ENCODE results near the gene PINLYP. TPM values are rescaled to one million over a fixed set of nuclear protein-coding genes. Genes with fewer than 3 reads are reported as not detected.

PINLYP gene
- total RNA-seq, 4 donors from 2014 or later, result 1.2 TPM; not detected in 3

DNA sequence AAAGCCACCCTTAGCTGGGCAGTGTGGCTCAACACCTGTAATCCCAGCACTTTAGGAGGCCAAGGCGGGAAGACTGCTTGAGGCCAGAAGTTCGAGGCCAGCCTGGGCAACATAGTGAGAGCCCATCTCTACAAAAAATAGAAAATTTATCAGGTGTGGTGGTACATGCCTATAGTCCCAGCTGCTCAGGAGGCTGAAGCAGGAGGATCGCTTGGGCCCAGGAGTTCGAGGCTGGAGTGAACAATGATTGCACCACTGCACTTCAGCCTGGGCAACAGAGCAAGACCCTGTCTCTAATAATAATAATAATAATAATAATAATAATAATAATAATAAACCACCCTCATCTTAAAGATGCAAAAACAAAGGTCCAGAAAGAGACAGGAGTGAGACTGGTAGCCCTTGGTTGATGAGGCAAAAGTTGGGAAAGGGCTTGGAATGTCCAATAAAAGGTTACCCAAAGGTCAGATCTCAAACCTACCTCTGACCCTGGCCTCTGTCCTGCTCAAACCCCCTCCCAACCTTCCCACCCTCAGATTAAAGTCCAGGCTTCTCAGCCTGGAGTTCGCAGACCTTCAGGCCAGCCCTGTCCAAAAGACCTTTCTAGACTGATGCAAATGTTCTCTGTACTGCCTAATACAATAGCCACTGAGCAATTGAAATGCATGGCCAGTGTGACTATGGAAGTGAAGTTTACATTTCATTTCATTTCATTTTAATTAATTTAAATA lies 33.5 kb upstream of the PINLYP start:
- no peaks in the 10 kb centered on the region for H3K4me1 ChIP-seq
- in situ Hi-C loops (cut with MboI; ENCODE audit: low sequenced_read_pairs in 4 of 4) (loop anchor here in 1 of 4 donors (25.0 kb wide), 1 partner anchor 120 kb away; the partner anchor contains the start of gene PLAUR), intact Hi-C loops (cut with DNase I; ENCODE audit: low total_unique reads) (no loop called here)
- H3K9me3 ChIP-seq, result no peaks in the 10 kb centered on the region
- no peak overlapping the region for H3K4me3 ChIP-seq
- ATAC-seq (no peak), DNase-seq (no peak)
- no peak overlapping the region for H3K27ac ChIP-seq
- H3K36me3 ChIP-seq, result peaks cover 7 to 59% of the 10 kb centered on the region in 2 donors
- no peaks in the 10 kb centered on the region for H3K27me3 ChIP-seq
- TF ChIP-seq POLR2A (IDR thresholded peaks at IDR 0.05), result no peak
- TF ChIP-seq, protein P1, sequence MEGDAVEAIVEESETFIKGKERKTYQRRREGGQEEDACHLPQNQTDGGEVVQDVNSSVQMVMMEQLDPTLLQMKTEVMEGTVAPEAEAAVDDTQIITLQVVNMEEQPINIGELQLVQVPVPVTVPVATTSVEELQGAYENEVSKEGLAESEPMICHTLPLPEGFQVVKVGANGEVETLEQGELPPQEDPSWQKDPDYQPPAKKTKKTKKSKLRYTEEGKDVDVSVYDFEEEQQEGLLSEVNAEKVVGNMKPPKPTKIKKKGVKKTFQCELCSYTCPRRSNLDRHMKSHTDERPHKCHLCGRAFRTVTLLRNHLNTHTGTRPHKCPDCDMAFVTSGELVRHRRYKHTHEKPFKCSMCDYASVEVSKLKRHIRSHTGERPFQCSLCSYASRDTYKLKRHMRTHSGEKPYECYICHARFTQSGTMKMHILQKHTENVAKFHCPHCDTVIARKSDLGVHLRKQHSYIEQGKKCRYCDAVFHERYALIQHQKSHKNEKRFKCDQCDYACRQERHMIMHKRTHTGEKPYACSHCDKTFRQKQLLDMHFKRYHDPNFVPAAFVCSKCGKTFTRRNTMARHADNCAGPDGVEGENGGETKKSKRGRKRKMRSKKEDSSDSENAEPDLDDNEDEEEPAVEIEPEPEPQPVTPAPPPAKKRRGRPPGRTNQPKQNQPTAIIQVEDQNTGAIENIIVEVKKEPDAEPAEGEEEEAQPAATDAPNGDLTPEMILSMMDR (IDR thresholded peaks at IDR 0.05 in 4 of 5, conservative IDR thresholded peaks at IDR 0.05 in 1 of 5), result no peak

DNA sequence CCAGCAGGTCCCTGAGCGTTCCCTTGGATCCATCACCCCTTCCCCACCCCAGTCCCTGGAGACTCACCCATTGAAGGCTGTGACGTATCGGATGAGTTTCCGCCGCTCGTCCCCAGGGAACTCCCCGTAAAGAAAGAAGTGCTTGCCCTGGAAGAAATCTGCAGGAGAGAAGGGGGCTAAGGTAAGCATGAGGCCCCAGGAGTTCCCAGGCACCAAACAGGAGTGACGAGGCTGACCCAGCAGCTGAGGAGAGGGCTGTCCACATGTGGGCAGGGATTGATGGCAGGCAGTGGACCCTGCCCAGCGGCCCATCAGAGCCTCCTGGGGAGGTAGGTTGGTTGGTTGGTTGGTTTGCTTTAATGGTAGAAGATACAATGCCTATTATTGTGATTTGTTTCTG lies 31.5 kb upstream of the PINLYP start:
- in situ Hi-C loops (cut with MboI; ENCODE audit: low sequenced_read_pairs in 4 of 4) (loop anchor here in 1 of 4 donors (25.0 kb wide), 1 partner anchor 118 kb away; the partner anchor contains the start of gene PLAUR), intact Hi-C loops (cut with DNase I; ENCODE audit: low total_unique reads) (no loop called here)
- Histone ChIP-seq H3K9me3 (no peaks in the 10 kb centered on the region), H3K36me3 (peaks cover 0 to 49% of the 10 kb centered on the region in 2 donors), H3K27ac (no peak overlapping the region), H3K4me1 (no peaks in the 10 kb centered on the region), H3K4me3 (no peak overlapping the region), H3K27me3 (no peaks in the 10 kb centered on the region)
- DNase-seq (no peak), ATAC-seq (no peak)
- TF ChIP-seq POLR2A (IDR thresholded peaks at IDR 0.05), result no peak
- TF ChIP-seq, protein P1 (IDR thresholded peaks at IDR 0.05 in 4 of 5, conservative IDR thresholded peaks at IDR 0.05 in 1 of 5), result no peak

DNA sequence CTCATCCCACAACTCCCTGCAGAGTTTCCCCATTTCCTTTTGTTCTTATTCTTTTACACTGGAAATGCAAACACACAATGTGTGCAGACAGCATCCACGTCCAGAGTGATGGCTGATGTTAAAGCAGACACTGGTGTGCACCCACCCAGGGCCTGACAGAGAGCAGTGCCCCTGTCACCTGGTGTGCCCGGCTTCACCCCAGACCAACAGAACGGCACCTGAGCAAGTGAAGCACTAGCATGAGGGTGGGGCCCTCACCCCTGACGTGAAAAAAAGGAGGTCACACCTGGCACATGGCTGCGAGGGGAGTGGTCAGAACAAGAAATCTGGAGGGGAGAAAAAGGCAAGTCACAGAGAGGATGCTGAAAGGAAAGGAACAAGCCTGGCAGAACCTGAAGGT lies 30.3 kb upstream of the PINLYP start:
- ATAC-seq (no peak), DNase-seq (no peak)
- Histone ChIP-seq H3K4me3 (no peak overlapping the region), H3K4me1 (no peaks in the 10 kb centered on the region), H3K27me3 (no peaks in the 10 kb centered on the region), H3K36me3 (peaks cover 0 to 46% of the 10 kb centered on the region in 2 donors), H3K9me3 (no peaks in the 10 kb centered on the region), H3K27ac (no peak overlapping the region)
- in situ Hi-C loops (cut with MboI; ENCODE audit: low sequenced_read_pairs in 4 of 4), result loop anchor here in 1 of 4 donors (25.0 kb wide), 1 partner anchor 117 kb away; the partner anchor contains the start of gene PLAUR
- intact Hi-C loops (cut with DNase I; ENCODE audit: low total_unique reads), result no loop called here
- TF ChIP-seq, protein P1 (IDR thresholded peaks at IDR 0.05 in 4 of 5, conservative IDR thresholded peaks at IDR 0.05 in 1 of 5), result no peak
- no peak for TF ChIP-seq POLR2A (IDR thresholded peaks at IDR 0.05)

DNA sequence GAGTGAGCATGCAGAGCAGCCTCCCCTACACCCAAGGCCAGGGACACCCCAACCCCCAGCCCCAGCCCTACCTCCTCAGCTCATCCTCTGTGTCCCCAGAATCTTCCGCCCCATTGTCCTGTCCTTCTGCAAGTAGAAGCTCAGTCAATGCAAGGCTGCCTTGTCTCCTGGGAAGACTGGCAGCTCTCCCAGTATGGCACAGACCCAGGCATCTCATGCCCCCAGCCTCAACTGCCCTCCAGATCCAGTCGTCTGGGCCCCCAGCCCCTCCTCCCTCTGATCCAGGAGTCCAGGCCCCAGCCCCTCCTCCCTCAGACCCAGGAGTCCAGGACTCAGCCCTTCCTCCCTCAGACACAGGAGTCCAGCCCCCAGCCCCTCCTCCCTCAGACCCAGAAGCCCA lies 29.6 kb upstream of the PINLYP start:
- ATAC-seq, result no peak
- intact Hi-C loops (cut with DNase I; ENCODE audit: low total_unique reads), result no loop called here

More for the DNA sequence above, 29.6 kb upstream of the PINLYP start:
- H3K4me1 ChIP-seq, result no peaks in the 10 kb centered on the region
- peaks cover 0 to 53% of the 10 kb centered on the region in 2 donors for H3K36me3 ChIP-seq
- H3K4me3 ChIP-seq, result no peak overlapping the region
- H3K9me3 ChIP-seq, result no peaks in the 10 kb centered on the region
- no peak overlapping the region for H3K27ac ChIP-seq
- DNase-seq, result no peak
- in situ Hi-C loops (cut with MboI; ENCODE audit: low sequenced_read_pairs in 4 of 4), result loop anchor here in 1 of 4 donors (25.0 kb wide), 1 partner anchor 116 kb away; the partner anchor contains the start of gene PLAUR
- no peak for TF ChIP-seq POLR2A (IDR thresholded peaks at IDR 0.05)
- TF ChIP-seq, protein P1 (IDR thresholded peaks at IDR 0.05 in 4 of 5, conservative IDR thresholded peaks at IDR 0.05 in 1 of 5), result no peak
- no peaks in the 10 kb centered on the region for H3K27me3 ChIP-seq
